HEK293 (cell line): ENCODE measurements around the gene PRR5.

Source experiments
- CTCF ChIA-PET: fragments of 350-600 bp; formaldehyde crosslinking; extraction: SDS; loops from one replicate; lab custom pipeline; 2021; ENCODE audit warnings: antibody characterized with exemption; lab: Yijun Ruan, JAX
- POLR2A ChIA-PET: fragments of 300-600 bp; formaldehyde crosslinking; extraction: SDS; loops from one replicate; lab custom pipeline; 2020; ENCODE audit warnings: antibody characterized with exemption, inconsistent platforms; lab: Yijun Ruan, JAX
- H3K27ac ChIP-seq: fragments of 200-500 bp; sonication (Bioruptor generic); 2 replicates; pipeline ENCODE4 v1.5.1; 2014; ENCODE audit warnings: low read depth, low read length, control low read depth, inconsistent platforms; ENCODE audit errors: extremely low read depth
- H3K36me3 ChIP-seq, 2 experiments: fragments of 200-500 bp in 1 of 2; sonication (Bioruptor generic) in 1 of 2; 1 replicate in 1 of 2; 2 replicates in 1 of 2; pipeline ENCODE4 v1.5.1; 2014 to 2017; ENCODE audit warnings: inconsistent platforms in 2 of 2, low read length in 2 of 2; ENCODE audit not compliant: control insufficient read depth in 2 of 2, insufficient read depth in 1 of 2
- H3K4me1 ChIP-seq: fragments of 200-500 bp; sonication (Bioruptor generic); 2 replicates; pipeline ENCODE4 v1.5.1; 2014; ENCODE audit warnings: mild to moderate bottlenecking, low read length, inconsistent platforms; ENCODE audit not compliant: control insufficient read depth, insufficient read depth
- H3K4me3 ChIP-seq: 2 replicates; pipeline ENCODE4 v1.5.1; 2011; ENCODE audit warnings: low read depth, mild to moderate bottlenecking, control low read depth, low read length, moderate library complexity
- H3K9me3 ChIP-seq: fragments of 200-500 bp; sonication (Bioruptor generic); 2 replicates; pipeline ENCODE4 v1.5.1; 2014; ENCODE audit warnings: low read depth, low read length, inconsistent platforms; ENCODE audit not compliant: control insufficient read depth, insufficient read depth
- GLIS1 ChIP-seq: fragments of 450-650 bp; formaldehyde crosslinking; IDR thresholded peaks from 2 replicates; pipeline ENCODE4 v1.5.1; 2016; ENCODE audit warnings: missing biosample characterization, missing genetic modification characterization
- HIC1 ChIP-seq: fragments of 450-650 bp; formaldehyde crosslinking; IDR thresholded peaks from 2 replicates; pipeline ENCODE4 v1.5.1; 2016; ENCODE audit warnings: missing biosample characterization, missing genetic modification characterization
- MEIS1 ChIP-seq: sonication (generic); formaldehyde crosslinking; IDR thresholded peaks from 2 replicates; pipeline ENCODE4 v1.8.1; 2022; ENCODE audit warnings: missing genetic modification reagents, mild to moderate bottlenecking, borderline replicate concordance
- SCRT1 ChIP-seq: fragments of 450-650 bp; formaldehyde crosslinking; IDR thresholded peaks from 2 replicates; pipeline ENCODE4 v1.5.1; 2016; ENCODE audit warnings: missing biosample characterization, missing genetic modification characterization, borderline replicate concordance
- ZBTB6 ChIP-seq: fragments of 450-650 bp; formaldehyde crosslinking; IDR thresholded peaks from 2 replicates; pipeline ENCODE4 v1.5.1; 2017; ENCODE audit warnings: missing biosample characterization, missing genetic modification characterization
- ZFP37 ChIP-seq: fragments of 450-650 bp; formaldehyde crosslinking; IDR thresholded peaks from 2 replicates; pipeline ENCODE4 v1.5.1; 2016; ENCODE audit warnings: missing biosample characterization, missing genetic modification characterization
- ZNF121 ChIP-seq: fragments of 450-650 bp; formaldehyde crosslinking; IDR thresholded peaks from 2 replicates; pipeline ENCODE4 v1.5.1; 2016; ENCODE audit warnings: missing biosample characterization, missing genetic modification characterization
- ZNF133 ChIP-seq: fragments of 450-650 bp; formaldehyde crosslinking; IDR thresholded peaks from 2 replicates; pipeline ENCODE4 v1.5.1; 2016; ENCODE audit warnings: missing biosample characterization, missing genetic modification characterization
- ZNF280C ChIP-seq: fragments of 450-650 bp; formaldehyde crosslinking; IDR thresholded peaks from 2 replicates; pipeline ENCODE4 v1.5.1; 2016; ENCODE audit warnings: missing biosample characterization, missing genetic modification characterization
- ZNF341 ChIP-seq: fragments of 450-650 bp; formaldehyde crosslinking; IDR thresholded peaks from 2 replicates; pipeline ENCODE4; 2016; ENCODE audit warnings: low read depth, missing biosample characterization, missing genetic modification characterization
- ZNF426 ChIP-seq: fragments of 450-650 bp; formaldehyde crosslinking; IDR thresholded peaks from 2 replicates; pipeline ENCODE4 v1.5.1; 2017; ENCODE audit warnings: missing biosample characterization, missing genetic modification characterization, mild to moderate bottlenecking, inconsistent platforms, moderate library complexity
- ZNF449 ChIP-seq: fragments of 450-650 bp; formaldehyde crosslinking; IDR thresholded peaks from 2 replicates; pipeline ENCODE4 v1.5.1; 2017; ENCODE audit warnings: missing biosample characterization, mild to moderate bottlenecking, missing genetic modification characterization, moderate library complexity
- ZNF510 ChIP-seq: fragments of 450-650 bp; formaldehyde crosslinking; IDR thresholded peaks from 2 replicates; pipeline ENCODE4 v1.5.1; 2018; ENCODE audit warnings: mild to moderate bottlenecking, missing genetic modification characterization, missing biosample characterization; ENCODE audit not compliant: insufficient replicate concordance
- ZNF555 ChIP-seq: fragments of 450-650 bp; formaldehyde crosslinking; conservative IDR thresholded peaks from 2 replicates; pipeline ENCODE4 v1.5.1; 2017; ENCODE audit warnings: missing biosample characterization, mild to moderate bottlenecking, missing genetic modification characterization, inconsistent platforms
- ZNF558 ChIP-seq: fragments of 450-650 bp; formaldehyde crosslinking; IDR thresholded peaks from 2 replicates; pipeline ENCODE4 v1.5.1; 2016; ENCODE audit warnings: missing biosample characterization, missing genetic modification characterization
- ZNF560 ChIP-seq: fragments of 450-650 bp; formaldehyde crosslinking; IDR thresholded peaks from 2 replicates; pipeline ENCODE4 v1.5.1; 2017; ENCODE audit warnings: missing biosample characterization, missing genetic modification characterization, borderline replicate concordance
- ZNF561 ChIP-seq: fragments of 450-650 bp; IDR thresholded peaks from 2 replicates; pipeline ENCODE4 v1.5.1; 2018; ENCODE audit warnings: missing biosample characterization, missing genetic modification characterization, borderline replicate concordance
- ZNF600 ChIP-seq: fragments of 450-650 bp; formaldehyde crosslinking; IDR thresholded peaks from 2 replicates; pipeline ENCODE4 v1.5.1; 2016; ENCODE audit warnings: missing biosample characterization, missing genetic modification characterization
- ZNF621 ChIP-seq: fragments of 450-650 bp; formaldehyde crosslinking; IDR thresholded peaks from 2 replicates; pipeline ENCODE4 v1.5.1; 2017; ENCODE audit warnings: missing biosample characterization, missing genetic modification characterization
- ZNF629 ChIP-seq: fragments of 450-650 bp; formaldehyde crosslinking; IDR thresholded peaks from 2 replicates; pipeline ENCODE4 v1.5.1; 2017; ENCODE audit warnings: missing biosample characterization, missing genetic modification characterization
- ZNF654 ChIP-seq: fragments of 450-650 bp; formaldehyde crosslinking; IDR thresholded peaks from 2 replicates; pipeline ENCODE4 v1.5.1; 2016; ENCODE audit warnings: low read depth, missing biosample characterization, missing genetic modification characterization
- ZNF670 ChIP-seq: fragments of 450-650 bp; formaldehyde crosslinking; IDR thresholded peaks from 2 replicates; pipeline ENCODE4 v1.5.1; 2016; ENCODE audit warnings: missing biosample characterization, missing genetic modification characterization, low read depth
- ZNF747 ChIP-seq: fragments of 450-650 bp; formaldehyde crosslinking; IDR thresholded peaks from 2 replicates; pipeline ENCODE4 v1.5.1; 2016; ENCODE audit warnings: missing biosample characterization, missing genetic modification characterization
- ZNF776 ChIP-seq: fragments of 450-650 bp; formaldehyde crosslinking; IDR thresholded peaks from 2 replicates; pipeline ENCODE4 v1.5.0; 2017; ENCODE audit warnings: missing biosample characterization, missing genetic modification characterization, borderline replicate concordance
- ZNF785 ChIP-seq: fragments of 450-650 bp; formaldehyde crosslinking; IDR thresholded peaks from 2 replicates; pipeline ENCODE4 v1.5.1; 2016; ENCODE audit warnings: missing biosample characterization, missing genetic modification characterization

The PRR5 gene

GRCh38 chr22:44735518-44736428 is 33.8 kb downstream of the PRR5 start (continued):
- TF ChIP-seq ZNF654 (tag by site-specific recombination), result peak; percentile 76
- TF ChIP-seq ZNF555 (tag by site-specific recombination), result no peak
- no peak for TF ChIP-seq ZNF560
- TF ChIP-seq ZBTB6 (tag by site-specific recombination), result no peak
- no peak for TF ChIP-seq ZNF670 (tag by site-specific recombination)
- no peak for TF ChIP-seq ZNF133 (tag by site-specific recombination)
- no peak for TF ChIP-seq ZNF629
- peak; percentile 53; the same call in 1 of the 2 replicates for TF ChIP-seq HIC1 (tag by site-specific recombination)
- no peak for TF ChIP-seq ZNF558 (tag by site-specific recombination)
- no peak for TF ChIP-seq MEIS1 (CRISPR knock-in tag)
- 0 out of 2 replicates have a peak, but pooled peaks have one; percentile 39 for TF ChIP-seq GLIS1 (tag by site-specific recombination)
- TF ChIP-seq ZNF449 (tag by site-specific recombination), result no peak
- TF ChIP-seq ZNF121, result peak; percentile 42; the same call in 1 of the 2 replicates
- no peak for TF ChIP-seq ZNF785 (tag by site-specific recombination)
- 0 out of 2 replicates have a peak, but pooled peaks have one; percentile 35 for TF ChIP-seq ZNF600 (tag by site-specific recombination)
- TF ChIP-seq SCRT1, result peak; percentile 74; the same call in 1 of the 2 replicates
- TF ChIP-seq ZNF776 (tag by site-specific recombination), result no peak
- no peak for TF ChIP-seq ZNF621 (tag by site-specific recombination)

- POLR2A ChIA-PET, result interaction anchor here (1.6 kb wide), 1 partner anchor 48 kb away, joined by 3 read pairs; no protein-coding TSS in a partner anchor
- no peaks in the 10 kb centered on the region for H3K4me1 ChIP-seq
- no peak overlapping the region for H3K4me3 ChIP-seq
- H3K36me3 ChIP-seq, result peaks cover 0 to 4% of the 10 kb centered on the region in 2 experiments; a peak in 1 of 3 replicates
- H3K9me3 ChIP-seq, result no peaks in the 10 kb centered on the region
- CTCF ChIA-PET, result interaction anchor here (0.6 to 5.1 kb wide), 12 partner anchors 9 to 768 kb away, joined by 4 to 70 read pairs (median 8); no protein-coding TSS in a partner anchor
- no peak overlapping the region for H3K27ac ChIP-seq
- TF ChIP-seq ZNF747 (tag by site-specific recombination) (no peak), ZFP37 (tag by site-specific recombination) (no peak), ZNF510 (tag by site-specific recombination) (no peak), ZNF280C (no peak), ZNF341 (tag by site-specific recombination) (no peak), ZNF426 (no peak), ZNF561 (tag by site-specific recombination) (no peak)
Measured at GRCh38 chr22:44736581-44737405, 34.8 kb downstream of the PRR5 start.
